Activated CD8-positive, alpha-beta memory T cell treated with anti-CD3 and anti-CD28 coated beads for 36 hours (primary cell): ENCODE data around the gene LAD1. TPM values are rescaled to one million over a fixed set of nuclear protein-coding genes. Genes with fewer than 3 reads are reported as not detected.

Source experiments
- CTCF ChIA-PET: fragments of 350-600 bp; sonication (Branson Sonifier 250); formaldehyde crosslinking; loops from one replicate; lab custom pipeline; 2021; ENCODE audit warnings: antibody characterized with exemption; lab: Charles Lee
- POLR2A ChIA-PET: fragments of 350-600 bp; sonication (Branson Sonifier 250); formaldehyde crosslinking; loops from one replicate; lab custom pipeline; 2021; ENCODE audit warnings: antibody characterized with exemption; lab: Charles Lee
- total RNA-seq, 2 experiments: library from RNA; stranded (reverse); gene quantifications; one replicate each; pipeline ENCODE4 v1.2.3, GENCODE V29; 2021

LAD1 gene
- total RNA-seq, 2 experiments from 2014 or later, result not detected

GRCh38 chr1:201419746-201420607 is 20.9 kb upstream of the LAD1 start:
- POLR2A ChIA-PET, result no interaction called here
- CTCF ChIA-PET, result interaction anchor here (1.5 kb wide), 1 partner anchor 283 kb away, joined by 3 read pairs; no protein-coding TSS in a partner anchor

DNA sequence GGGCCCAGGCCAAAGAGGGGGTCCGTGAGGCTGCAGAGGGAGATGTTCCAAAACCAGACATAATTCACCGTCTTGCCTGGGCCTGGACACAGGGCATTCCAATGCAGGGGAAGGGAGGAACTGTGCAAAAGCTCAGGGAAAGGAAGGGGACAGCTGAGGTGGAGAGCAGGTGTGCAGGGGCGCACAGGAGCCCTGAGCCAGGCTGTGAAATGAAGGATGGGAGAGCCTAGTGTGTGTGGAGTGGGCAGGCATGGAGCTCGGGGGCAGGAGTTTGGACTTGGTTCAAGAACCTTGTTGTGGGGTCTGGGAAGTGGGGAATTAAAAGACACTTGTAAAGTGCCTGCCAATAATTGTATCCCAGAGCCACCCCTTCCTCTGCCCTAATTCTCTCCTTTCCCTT is 20.1 kb upstream of the LAD1 start:
- POLR2A ChIA-PET, result no interaction called here
- CTCF ChIA-PET, result interaction anchor here (1.5 kb wide), 1 partner anchor 284 kb away, joined by 3 read pairs; no protein-coding TSS in a partner anchor

- POLR2A ChIA-PET, result interaction anchor here (0.6 kb wide), 1 partner anchor 10 kb away, joined by 5 read pairs; no protein-coding TSS in a partner anchor
Observed at GRCh38 chr1:201418461-201418860, 19.3 kb upstream of the LAD1 start.

DNA sequence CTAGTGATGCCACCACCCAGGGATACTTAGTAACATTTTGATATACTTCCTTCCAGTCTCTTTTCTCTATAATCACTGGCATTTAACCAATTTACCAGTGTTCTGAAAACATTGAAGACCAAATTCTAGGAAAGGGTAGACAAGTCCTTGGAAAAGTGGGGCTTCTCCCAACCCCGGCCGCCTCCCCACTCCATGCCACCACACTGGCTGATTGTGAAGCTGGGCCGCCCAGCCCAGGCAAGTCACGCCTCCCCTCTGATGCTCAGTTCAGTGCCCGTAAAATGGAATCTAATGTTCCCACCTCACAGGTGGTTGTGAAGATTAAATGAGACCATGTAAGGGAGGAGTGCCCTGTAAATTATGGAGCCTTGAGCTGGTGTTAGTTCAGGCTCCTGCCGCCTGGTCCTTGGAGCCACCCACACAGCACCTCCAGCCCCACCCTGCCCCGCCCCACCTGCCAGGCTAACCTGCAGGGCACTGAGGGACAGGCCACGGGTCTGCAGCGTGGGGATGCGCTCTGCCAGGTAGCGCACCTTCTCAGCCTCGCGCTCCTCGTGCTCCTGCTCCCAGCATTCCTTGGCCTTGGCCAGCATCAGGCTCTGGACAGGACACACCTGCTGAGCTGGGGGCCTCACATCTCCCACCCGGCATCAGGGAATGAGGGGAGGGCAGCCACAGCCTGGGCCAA is 15.1 kb upstream of the LAD1 start:
- ChIA-PET POLR2A (no interaction called here), CTCF (no interaction called here)

More at GRCh38 chr1:201418461-201418860, 19.3 kb upstream of the LAD1 start:
- CTCF ChIA-PET, result interaction anchor here (0.6 kb wide), 2 partner anchors 184 to 234 kb away, joined by 3 to 4 read pairs; no protein-coding TSS in a partner anchor

GRCh38 chr1:201411292-201411691 is 12.2 kb upstream of the LAD1 start:
- POLR2A ChIA-PET, result no interaction called here
- CTCF ChIA-PET, result interaction anchor here (1.4 kb wide), 1 partner anchor 157 kb away, joined by 6 read pairs; no protein-coding TSS in a partner anchor

GRCh38 chr1:201409440-201409839 is 10.3 kb upstream of the LAD1 start:
- POLR2A ChIA-PET, result no interaction called here
- CTCF ChIA-PET, result interaction anchor here (1.0 to 1.1 kb wide), 2 partner anchors 15 to 27 kb away, joined by 3 to 7 read pairs; no protein-coding TSS in a partner anchor

- POLR2A ChIA-PET, result no interaction called here
- CTCF ChIA-PET, result interaction anchor here (1.0 to 1.1 kb wide), 2 partner anchors 14 to 27 kb away, joined by 3 to 7 read pairs; no protein-coding TSS in a partner anchor
Observed at GRCh38 chr1:201408834-201409200, 9.7 kb upstream of the LAD1 start.

DNA sequence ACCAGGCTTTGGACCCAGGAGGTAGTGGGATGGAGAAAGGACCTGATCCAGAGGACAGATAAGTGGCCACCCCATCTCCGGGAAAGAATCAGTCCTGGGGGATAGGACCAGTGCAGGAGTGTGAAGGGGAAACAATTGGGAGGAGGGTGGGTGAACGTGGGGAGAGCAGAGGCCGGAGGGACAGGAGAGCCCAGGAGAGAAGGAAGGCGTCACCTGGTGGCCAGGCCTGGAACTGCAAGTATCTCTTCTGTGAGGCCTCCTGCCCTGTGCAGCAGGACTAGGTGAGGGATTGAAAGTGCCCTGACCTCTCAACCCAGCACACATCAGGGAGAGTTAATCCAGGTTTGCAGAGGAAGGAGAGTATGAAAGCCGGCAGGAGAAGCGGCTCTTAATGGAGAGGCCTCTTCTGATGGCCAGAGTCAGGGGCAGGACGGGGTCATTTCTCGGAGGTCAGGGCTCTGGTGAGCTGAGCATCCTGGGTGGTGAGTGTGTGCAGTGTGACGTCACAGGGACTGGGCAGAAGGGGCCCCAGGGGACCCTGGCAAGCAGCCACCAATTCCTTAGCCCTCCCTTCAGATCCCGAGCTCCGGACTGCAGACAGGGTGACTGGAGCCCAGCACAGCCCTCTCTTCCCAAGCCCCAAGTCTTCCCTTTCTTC is 9.2 kb upstream of the LAD1 start:
- POLR2A ChIA-PET, result no interaction called here

DNA sequence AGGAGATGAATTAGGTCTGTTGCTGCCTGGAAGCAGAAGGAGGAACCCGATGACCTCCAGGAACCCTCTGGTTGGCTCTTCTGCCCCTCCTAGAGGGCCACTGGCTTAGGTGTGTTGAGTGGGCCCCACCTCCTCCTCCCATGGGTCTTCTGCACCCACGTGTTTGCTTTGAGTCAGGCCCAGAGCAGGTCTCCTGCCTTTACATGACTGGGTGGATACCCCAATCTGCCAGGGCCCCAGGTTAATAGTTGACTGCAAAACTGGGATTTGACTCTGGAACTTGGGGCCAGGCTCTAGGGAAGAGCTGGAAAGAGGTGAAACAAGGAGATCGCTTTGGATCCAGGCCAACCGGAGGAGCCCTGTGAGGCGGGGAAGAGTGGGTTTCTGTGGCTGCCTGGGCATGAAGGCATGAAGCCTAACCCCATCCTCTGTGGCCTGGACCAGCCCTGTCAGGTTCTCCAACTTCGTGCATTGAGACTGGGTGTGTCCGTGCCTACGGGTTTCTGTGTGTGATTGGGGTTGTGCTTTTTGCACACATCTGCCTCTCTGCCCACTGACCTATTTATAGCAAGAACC is 7.8 kb upstream of the LAD1 start:
- ChIA-PET POLR2A (no interaction called here), CTCF (interaction anchor here (1.1 kb wide), 1 partner anchor 18 kb away, joined by 3 read pairs; no protein-coding TSS in a partner anchor)

More for the DNA sequence above, 9.2 kb upstream of the LAD1 start:
- CTCF ChIA-PET, result interaction anchor here (1.0 to 1.1 kb wide), 2 partner anchors 14 to 28 kb away, joined by 3 to 7 read pairs; no protein-coding TSS in a partner anchor

GRCh38 chr1:201405484-201405831 is 6.3 kb upstream of the LAD1 start:
- ChIA-PET CTCF (interaction anchor here (0.9 kb wide), 1 partner anchor 30 kb away, joined by 3 read pairs; no protein-coding TSS in a partner anchor), POLR2A (no interaction called here)

DNA sequence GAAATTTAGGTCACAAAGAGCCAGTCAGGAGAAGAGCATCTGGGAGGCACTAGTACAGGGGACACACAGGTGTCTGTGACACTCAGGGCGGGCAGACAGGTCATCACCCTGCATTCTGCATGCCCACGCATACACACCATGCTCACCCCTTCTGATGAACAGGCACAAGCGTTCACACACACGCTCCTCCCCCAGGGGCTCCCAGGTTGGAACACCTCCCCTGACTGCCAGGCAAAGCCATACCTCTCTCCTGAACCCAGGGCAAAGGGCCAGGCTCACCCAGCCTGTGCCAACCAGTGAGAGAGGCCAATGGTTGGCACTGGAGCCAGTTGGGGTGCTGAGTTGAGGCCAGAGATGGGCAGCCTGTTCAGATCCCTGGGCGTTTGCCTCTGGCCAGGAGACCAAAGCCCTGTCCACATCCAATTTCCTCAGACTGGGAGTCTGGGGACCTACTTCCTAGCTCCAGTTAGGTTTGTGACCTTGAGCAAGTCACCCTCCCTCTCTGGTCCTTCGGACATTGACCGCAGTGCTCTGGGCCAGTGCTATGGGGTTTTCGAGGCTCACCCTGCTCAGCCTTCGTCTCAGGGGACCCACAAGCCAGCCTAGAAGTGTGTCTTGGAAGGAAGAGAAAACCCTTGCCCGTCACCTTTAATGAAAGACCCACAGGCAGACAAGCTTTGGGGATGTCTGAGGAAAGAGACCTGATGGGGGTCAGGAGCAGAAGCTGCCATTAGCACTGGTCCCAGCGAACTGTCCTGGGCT is 5.8 kb upstream of the LAD1 start:
- ChIA-PET POLR2A (no interaction called here), CTCF (no interaction called here)

DNA sequence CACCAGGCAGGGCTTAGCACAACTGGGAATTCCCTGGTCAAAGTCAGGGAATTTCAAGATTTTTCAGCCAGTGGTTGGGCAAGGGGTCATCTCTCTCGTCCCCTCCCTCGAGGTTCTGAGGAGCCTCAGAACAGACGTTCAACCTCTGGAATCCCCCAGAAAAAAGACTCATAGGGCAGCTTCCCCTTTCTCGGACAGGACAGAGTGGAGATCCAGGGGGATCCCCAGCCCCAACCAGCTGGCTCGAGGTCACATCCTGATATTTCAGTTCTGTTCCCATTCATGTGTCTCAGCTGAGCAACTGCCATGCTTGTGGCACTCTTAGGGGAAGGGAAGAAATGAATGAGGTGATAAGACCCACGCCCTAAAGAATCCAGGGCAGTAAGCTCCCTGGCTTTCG is 4.9 kb upstream of the LAD1 start:
- POLR2A ChIA-PET, result no interaction called here
- CTCF ChIA-PET, result no interaction called here

DNA sequence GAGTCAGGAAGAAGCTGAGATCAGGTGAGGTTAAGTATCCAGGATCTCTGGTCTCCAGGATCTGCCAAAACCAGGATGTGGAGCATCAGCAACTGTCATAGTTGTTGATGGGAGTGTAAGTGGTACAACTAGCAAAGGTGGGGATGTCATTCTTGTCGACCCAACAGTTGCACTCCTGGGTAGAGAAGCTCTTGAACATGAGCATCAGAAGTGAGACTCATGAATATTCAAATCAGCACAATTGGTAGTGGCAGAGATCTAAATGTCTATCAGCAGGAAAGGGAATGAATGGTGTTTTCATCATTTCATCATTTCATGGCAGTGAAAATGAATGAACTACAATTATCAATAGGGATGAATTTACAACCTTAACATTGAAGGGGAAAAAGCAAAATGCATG is 4.2 kb upstream of the LAD1 start:
- ChIA-PET POLR2A (no interaction called here), CTCF (no interaction called here)

GRCh38 chr1:201401700-201402099 is 2.6 kb upstream of the LAD1 start:
- CTCF ChIA-PET, result no interaction called here

GRCh38 chr1:201400852-201401230 is 1.7 kb upstream of the LAD1 start:
- ChIA-PET POLR2A (no interaction called here), CTCF (no interaction called here)

More at GRCh38 chr1:201401700-201402099, 2.6 kb upstream of the LAD1 start:
- POLR2A ChIA-PET, result no interaction called here

DNA sequence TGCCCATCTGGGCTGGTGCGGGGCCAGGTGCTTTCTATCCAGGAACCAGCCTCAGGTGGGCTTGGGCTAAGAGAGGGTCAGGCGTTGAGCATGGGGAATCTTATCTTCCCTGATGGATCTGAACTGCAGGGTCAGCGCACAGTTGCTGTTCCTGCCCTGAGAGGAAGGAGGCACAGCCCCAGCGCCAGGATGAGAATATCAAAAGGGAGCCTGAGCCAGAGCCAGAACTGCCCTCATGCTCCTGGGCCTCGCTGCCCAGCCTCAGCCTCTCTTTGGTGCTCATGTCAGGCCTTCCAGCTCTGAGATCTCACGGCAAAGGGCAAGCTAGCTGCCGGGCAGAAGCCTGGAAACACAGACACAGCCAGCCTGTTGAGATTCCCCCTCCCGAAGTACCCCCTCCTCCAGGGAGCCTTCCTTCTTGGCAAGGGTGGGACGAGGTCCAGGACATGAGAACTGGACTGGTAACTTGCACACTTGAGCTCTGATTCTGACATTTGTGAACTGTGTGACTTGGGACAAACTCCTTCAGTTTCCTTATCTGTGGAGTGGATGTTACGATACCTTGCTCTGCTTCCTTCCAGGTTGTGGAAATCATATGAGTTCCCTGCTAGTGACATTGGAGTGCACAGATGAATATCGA is 1.2 kb upstream of the LAD1 start:
- ChIA-PET CTCF (no interaction called here), POLR2A (interaction anchor here (0.5 kb wide), 1 partner anchor 94 kb away, joined by 3 read pairs; no protein-coding TSS in a partner anchor)

- CTCF ChIA-PET, result no interaction called here
- POLR2A ChIA-PET, result interaction anchor here (0.5 kb wide), 1 partner anchor 93 kb away, joined by 3 read pairs; no protein-coding TSS in a partner anchor
Observed at GRCh38 chr1:201399352-201400126, 415 bp upstream of the LAD1 start.
